NCI-H524 treated with DMSO at 0.1 percent for 48 hours (cell line): ENCODE data around the gene RPS27.
"Not testable (repeated sequence)": the region's sequence is repeated elsewhere in the genome, so short reads cannot be mapped to it uniquely, and the experiment has no call there.

Experiments
- DNase-seq: peaks from one replicate; lab custom pipeline; 2025; lab: John Stamatoyannopoulos, UW

RPS27 gene

DNA sequence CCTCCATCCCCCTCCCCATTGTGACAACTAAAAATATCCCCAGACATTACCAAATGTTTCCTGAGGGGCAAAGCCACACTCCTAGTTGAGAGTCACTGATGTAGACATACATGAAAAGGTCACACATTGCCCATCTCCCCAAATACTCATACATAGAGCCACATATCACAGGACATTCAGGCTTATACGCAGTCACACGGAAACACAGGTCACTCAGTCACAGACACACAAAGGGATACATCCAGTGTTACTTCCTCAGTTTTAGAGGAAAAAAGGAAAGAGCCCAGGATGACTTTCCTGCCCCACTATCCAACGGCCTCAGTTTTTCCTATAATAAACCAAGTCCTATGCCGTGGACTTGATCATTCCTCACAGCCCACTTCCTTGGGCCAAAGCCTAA lies 29.1 kb upstream of the RPS27 start:
- DNase-seq, result no peak

DNA sequence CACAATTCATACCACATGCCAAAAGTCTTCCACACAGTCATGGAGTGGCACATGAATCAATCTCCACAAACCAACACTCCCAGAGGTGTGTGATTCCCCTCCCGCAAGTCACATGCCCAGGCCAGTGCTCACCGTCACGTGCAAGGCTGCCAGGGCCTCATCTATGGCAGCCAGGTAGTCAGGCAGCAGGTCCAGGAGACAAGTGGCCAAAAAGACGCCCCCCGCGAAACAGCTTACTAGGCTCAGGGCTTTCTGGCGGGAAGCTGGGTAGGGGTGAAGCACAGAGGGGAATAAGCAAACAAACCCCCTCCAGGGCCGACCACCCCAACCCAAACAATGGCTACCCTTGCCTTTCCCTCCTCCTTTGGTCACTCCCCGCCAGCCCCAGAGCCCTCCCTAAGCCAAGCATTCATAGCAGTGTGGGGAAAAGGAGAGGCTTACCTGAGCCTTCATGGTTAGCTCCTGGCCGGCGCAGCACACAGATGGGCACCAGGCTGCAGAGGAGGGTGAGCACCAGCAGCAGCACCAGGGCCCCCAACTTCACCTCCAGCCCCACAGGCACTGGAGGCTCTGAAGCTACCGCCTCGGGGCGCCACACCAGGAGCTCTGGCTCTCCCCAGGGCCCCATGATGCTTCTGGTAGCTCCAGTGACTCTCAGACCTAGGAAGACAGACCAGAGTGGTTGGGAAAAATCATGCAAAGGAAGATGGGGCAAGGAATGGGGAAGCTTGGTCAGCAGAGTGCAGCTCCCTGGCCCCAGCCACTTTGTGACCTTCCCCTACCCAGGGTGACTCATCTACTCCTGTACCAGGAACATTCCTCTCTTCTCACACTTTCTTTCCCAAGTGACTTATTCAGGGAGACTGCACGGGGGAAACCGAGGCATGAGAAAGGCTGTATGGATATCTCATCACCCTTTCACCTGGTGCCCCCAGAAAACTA lies 28.2 kb upstream of the RPS27 start:
- no peak for DNase-seq

DNA sequence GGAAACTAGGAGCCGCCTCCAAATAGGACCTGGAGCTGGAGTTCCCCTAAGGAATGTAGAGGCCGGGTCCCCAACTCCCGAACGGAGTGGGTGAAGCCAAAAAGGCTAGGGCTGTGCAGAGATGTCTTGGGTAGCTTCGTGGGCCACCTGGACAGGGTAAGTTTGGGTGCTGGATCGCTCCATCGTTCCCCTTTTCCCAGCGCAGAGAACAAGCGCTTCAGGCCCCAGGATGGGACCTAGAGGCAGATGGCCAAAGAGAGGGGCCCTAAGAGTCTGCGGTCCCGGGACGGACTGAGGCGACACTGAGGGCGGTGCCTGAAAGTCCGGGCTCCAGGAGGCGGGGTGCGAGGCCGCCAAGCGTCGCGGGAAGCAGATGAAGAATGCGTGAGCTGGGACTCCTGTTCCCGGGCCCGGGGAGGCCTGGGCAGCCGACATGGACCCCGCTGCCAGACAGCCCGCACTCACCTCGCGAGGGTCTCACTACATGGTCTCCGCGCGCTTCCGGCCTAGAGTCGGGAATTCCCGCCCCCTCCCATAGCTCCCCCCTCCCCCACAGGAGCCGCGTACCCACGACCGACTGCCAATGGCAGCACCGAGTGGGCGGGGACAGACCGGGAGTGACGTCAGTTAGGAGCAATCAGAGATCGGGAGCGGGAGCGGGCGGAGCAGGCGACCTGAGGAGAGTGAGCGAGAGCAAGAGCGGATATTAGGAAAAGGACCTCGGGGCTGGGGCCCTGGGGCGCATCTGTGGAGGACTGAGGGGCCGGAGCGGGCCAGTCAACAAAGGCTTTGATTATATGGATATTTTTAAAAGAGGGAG lies 27.3 kb upstream of the RPS27 start, which contains the start of gene SLC39A1:
SLC39A1 (minus strand) TSS at position 508 of the 820 bp plus-strand sequence. CDS start 822 bp downstream, outside the sequence.
- peak; percentile 82 for DNase-seq

DNA sequence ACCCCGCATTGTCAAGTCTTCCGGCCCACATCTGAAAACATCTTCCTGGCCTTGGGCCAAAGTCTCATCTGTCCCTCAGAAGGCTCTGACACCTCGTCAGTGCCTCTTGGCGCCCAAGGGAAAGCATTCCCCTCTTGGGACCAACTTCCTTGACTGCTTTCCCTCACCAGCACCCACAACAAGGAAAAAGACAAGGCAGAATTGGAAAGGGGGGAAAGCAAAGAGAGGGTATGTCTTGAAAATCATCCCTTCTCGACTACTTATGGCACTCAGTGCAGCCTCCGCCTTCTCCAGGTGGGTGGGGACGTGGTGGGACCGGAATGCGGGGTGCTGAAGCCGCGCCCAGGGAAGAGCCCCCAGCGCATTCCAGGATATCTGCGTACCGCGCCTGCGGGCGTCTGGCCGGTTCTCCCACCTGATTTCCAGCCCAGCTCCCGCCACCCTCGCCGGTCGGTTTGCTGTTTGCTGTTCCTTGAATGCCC lies 26.7 kb upstream of the RPS27 start:
- no peak for DNase-seq

DNA sequence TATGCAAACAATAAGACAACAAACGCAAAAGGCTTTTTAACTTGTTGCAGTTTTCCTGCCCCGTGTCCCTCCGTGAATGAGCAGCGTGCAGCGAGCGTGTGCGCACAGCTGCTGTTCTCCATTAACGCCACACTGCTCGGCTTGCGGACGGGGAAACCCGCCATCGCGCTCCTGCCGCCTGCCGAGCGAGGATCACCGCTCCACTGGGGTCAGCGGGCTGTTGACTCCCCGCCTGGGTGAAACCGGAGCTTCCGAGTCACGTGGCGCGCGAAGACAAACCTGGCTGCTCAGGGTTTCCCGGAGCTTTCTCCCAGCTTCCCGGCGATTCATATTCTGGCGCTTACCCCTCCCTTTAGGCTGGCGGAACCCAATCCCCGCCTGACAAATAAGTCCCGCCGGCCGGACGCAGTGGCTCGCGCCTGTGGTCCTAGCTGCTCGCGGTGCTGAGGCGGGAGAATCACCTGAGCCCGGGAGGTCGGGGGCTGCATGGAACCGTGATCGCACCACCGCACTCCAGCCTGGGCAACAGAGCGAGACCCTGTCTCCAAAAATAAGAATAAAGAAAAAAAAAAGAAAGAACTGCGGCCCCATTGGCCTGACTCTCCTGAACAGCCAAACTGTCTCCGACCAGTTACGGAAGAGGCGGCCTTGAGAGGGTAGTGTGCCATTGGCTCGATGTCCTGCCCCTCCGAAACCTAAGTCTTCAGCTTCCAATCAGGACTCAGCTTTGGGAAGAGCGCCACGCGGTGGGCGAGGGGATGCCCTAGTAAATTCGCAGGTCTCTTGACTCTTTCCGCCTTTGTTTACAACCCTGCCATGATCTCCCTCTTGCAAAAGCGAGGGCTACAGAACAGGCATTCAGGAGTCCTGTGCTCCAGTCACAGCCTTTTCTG lies 23.2 kb upstream of the RPS27 start, which contains the start of gene CREB3L4:
CREB3L4 (plus strand) TSS at position 796 of the 893 bp plus-strand sequence. CDS start 624 bp downstream, outside the sequence.
- peak; percentile 91 for DNase-seq

DNA sequence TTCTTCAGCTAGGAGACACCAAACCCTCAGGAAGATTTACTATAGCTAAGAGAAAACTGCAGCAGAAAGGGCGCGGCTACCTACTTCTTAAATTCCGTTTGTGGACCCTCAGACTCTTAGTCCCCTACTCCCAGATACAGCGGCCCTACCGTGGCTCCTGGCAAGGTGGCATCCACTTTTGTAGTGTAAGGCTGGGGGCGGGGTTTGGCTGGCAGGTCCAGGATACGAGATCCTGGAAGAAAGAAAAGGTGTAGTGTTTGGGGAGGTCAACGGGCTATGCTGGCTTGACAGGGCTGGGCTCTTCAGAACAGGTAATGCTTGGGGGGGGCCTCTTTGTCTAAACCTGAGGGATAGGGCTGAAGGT lies 22.6 kb upstream of the RPS27 start:
- no peak for DNase-seq

DNA sequence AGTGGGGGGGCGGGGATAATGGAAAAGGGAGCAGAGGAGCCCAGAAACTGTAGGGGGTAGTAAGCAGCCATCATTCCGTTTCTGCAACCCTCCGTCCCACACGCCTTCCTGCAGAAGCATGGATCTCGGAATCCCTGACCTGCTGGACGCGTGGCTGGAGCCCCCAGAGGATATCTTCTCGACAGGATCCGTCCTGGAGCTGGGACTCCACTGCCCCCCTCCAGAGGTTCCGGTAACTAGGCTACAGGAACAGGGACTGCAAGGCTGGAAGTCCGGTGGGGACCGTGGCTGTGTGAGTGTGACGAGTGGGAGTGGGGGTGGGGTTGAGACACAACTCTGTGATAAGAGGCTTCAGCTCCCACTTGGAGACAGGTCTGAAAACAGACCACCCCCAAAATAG lies 22.2 kb upstream of the RPS27 start:
- DNase-seq, result no peak

DNA sequence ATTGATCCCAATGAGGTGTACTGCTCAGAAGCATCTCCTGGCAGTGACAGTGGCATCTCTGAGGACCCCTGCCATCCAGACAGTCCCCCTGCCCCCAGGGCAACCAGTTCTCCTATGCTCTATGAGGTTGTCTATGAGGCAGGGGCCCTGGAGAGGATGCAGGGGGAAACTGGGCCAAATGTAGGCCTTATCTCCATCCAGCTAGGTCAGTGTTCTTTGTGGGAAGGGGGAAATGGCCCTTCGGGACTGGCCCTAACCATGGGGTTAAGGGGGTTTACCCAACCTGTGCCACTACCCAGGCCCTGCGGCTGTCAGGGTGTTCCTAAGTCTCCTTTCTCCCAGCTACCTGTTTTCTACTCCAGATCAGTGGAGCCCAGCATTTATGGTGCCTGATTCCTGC lies 21.6 kb upstream of the RPS27 start:
- no peak for DNase-seq

DNA sequence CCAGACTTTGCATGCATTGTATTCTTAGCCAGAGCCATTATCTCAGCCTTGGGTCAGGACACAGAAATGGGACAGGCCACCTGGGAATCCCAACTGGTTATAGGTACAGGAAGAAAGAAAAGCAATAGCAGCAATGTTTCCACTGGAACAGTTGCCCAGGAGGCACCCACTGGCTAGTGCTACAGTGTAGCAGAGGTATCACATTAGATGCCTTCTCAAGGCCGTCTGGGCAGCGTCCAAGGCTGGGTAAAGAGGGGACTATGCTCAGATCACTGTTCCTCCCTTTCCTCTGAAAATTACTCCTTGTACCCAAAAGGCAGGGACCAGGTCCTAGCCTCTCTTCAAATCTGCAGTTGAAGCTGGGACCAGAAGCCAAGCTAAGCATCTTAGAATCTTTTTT lies 20.2 kb upstream of the RPS27 start:
- DNase-seq, result no peak

DNA sequence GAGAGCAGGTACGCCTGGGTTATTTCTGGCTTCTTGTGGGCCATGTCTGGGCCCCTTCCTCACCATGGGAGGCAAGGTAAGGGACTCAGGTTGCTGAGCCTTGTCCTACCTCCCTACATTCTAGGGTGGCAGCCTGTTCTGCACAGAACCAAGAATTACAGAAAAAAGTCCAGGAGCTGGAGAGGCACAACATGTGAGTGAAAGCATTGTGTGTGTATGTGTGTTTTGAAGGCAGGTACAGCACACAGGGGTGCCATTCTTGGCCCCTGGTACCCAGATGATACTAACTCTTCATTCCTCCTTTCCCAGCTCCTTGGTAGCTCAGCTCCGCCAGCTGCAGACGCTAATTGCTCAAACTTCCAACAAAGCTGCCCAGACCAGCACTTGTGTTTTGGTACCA lies 17.5 kb upstream of the RPS27 start:
- DNase-seq, result no peak

DNA sequence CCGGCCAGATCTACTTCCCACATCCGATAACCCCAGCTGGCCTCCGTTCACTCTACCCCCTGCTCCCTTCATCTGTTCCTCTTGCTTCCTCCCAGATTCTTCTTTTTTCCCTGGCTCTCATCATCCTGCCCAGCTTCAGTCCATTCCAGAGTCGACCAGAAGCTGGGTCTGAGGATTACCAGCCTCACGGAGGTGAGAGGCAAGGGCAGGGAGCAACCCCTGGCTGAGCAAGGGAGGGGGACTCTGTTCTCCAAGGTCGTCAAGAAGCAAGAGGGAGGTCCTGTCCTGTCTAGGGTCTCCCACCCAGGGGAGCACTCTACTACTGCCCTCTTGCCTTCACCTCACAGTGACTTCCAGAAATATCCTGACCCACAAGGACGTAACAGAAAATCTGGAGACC lies 17.0 kb upstream of the RPS27 start:
- DNase-seq, result no peak

DNA sequence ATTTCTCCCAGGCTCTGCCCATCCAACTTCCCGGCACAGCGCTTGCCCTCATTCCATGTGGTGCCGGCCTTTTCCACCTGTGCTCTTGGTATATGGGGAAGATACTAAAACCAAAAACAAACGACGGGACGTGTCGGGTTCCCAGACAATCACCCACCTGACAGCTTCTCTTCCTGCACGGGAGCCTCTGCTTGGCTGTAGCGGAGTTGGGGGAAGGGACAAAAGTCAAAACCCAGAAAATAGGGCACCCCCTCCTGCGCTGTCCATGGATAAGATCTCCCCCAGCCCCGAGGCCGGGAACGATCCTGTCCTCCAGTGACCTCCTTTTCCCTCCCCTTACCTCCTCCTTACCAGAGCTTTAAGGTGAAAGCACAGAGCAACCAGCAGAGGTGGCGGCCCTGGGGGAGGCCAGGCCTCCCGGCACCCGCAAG lies 13.7 kb upstream of the RPS27 start:
- DNase-seq, result no peak

DNA sequence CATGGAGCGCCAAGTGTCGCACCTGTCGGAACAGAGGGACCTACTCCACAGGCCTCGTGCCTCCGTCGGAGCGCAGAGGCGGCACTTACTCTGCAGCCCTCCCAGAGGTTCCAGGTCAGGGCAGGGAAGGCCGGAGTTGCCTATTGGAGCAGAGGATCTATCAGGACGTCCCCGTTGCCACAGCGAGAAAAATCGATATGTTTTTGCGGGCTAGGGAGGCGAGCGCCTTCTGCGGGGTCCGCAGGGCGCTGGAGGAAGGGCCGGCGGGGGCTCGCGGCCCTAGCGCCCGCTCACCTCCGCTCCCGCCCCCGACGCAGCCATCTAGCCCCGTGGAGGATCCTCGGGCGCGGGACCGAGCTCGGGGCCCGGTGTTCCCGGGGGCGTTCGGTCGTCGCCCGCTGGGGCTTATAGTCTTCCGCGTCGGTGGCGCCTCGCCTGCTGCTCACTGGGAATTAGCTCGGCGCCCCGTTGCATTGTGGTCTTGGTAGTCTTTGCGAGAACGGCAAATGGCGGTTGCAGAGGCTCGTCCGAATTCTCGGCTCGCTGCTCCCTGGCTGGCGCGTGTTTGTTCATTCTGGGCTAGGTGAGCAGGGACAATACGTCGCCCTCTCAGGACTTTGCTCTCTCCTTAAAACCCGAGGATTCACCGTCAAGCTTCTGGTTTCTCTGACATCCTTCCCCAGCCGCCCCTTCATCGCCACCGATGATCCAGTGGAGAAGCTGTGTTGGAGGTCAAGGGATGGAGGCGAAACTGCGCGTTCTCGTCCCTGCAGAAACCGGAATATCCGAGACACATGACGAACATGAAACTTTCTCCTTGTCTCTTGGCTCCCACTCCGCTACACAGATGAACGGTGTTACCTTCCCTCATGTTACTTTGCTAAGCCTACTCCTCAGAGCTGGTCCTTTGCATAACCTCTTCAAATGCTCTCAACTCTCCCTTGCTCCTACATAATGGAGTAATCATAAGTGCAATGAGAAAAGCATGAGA lies 13.0 kb upstream of the RPS27 start, which contains the start of gene JTB:
JTB (minus strand) TSS at position 425 of the 991 bp plus-strand sequence; CDS start at position 3, 422 bp downstream.
- DNase-seq, result no peak

DNA sequence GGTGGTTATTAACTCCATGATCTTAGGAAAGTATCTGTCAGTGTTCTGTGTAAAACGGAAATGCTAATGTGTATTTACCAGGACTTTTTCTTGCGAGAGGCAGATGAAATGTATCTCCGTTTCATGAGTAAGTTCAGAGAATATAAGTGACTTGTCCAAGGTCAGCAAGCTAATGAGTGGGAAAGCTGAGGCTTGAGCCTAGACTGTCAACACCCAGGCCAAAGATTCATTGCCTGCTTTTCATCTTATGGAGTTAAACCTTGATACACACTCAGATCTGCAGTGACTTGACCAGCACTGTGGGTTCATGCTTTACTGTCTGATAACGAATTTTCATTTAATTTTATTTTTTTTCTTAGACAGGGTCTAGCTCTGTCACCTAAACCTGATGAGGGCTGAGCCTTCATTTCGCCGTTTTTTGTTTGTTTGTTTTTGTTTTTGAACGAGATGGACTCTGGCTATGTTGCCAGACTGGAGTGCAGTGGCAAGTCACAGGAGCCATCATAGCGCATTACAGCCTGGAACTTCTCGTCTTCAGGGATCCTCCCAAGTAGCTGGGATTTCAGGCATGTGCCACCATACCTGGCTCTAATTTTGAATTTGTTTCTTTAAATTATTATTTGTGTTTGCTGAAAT lies 12.2 kb upstream of the RPS27 start:
- no peak for DNase-seq

DNA sequence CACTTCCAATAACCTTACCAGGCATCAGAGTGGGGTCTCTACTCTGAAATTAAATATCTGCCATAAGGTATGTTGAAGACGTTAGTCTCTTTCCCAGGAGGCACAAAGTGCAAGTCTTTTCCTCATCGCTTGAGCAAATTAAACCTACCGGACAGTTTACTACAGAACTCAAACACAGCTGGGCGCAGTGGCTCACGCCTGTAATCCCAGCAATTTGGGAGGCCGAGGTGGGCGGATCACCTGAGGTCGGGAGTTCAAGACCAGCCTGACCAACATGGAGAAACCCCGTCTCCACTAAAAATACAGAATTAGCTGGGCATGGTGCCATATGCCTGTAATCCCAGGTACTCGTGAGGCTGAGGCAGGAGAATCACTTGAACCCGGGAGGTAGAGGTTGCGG lies 11.5 kb upstream of the RPS27 start:
- DNase-seq, result not testable (repeated sequence)

DNA sequence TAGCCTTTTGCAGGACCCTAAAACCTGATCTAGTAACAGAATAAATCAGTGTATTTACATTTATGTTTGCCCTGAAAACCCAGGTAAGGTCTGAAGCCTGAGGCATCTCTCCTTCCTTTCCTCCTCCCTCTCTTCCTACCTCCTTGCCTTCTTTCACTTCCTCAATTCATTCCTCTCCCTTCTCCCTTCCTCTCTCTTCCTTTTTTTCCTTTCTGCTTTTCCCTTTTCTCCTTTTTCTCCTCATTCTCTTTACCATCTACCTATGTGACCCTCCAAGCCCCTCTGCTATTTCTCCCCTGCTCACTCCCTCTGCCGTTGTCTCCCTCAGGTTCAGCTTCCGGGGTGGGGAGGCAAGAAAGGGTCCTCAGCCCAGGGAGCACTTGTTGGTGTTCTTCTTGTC lies 8.8 kb upstream of the RPS27 start:
- DNase-seq, result not testable (repeated sequence)

DNA sequence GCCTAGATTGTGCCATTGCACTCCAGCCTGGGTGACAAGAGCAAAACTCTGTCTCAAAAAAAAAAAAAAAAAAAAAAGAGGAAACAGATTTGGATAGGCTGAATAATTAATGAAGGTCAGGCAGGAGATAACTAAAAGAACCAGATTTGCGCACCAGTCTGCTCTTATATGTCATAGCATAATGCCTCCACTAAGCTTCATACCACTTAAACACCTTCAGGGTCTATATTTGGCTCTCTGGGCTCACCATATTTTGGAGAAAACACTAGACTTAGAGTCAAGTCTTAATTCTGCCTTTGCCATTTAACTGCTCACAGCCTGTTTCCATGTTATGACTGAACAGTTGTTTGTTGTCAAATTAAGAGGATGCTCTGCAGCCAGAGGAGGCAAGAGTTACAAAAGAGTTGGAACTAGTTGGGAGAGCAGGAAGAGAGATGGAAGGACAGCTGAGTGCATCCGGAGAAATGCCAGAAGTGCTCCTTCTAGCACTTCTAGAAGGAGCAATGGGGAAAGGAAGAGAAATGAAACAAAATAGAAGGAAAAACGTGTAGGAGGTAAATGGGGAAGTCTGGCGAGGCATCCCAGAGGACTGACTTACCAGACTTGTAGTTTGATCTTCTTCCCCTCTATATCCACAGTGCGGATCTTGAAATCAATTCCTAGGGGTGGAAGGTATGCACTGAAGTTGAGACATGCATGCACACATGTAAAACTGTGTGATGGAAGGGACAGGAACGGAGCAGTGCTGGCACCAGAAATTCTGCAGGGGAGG lies 6.3 kb upstream of the RPS27 start:
- DNase-seq, result no peak

DNA sequence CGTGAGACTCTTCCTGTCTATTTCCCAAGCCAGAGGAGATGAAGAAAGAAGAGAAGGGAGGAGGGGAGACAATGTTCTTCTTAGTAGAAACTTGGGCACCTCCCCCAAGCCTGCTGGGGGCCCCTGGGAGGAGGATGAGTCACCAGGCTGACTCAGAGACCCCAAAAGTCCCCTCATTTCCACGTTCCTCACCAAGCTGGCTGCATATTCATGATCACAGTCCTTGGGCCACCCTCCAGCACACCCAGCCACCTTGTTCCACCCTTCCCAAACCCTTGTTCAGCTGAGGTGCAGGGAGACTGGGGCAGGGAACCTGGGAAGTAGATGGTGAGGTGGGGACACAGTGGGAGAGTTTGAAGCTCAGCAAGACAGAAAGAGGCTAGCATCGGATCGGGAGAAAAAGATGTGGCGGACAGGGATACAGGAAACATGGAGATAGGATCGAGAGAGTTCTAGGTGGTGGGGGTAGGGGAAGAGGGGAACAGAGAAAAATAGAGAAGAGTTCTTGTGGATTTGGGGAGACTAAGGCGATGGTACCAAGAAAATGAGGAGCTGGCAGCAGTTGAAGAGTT lies 5.1 kb upstream of the RPS27 start:
- no peak for DNase-seq
